Measurements from ENCODE around the gene CTDSPL2. TPM values are rescaled to one million over a fixed set of nuclear protein-coding genes. Genes with fewer than 3 reads are reported as not detected.

The CTDSPL2 gene
- total and polyA plus RNA-seq, 2 of the 8 experiments (the other 6 are each of a cell fraction or from before 2014, with no cell fraction given) = 25.2 to 64.7 TPM

GRCh38 chr15:44535092-44535491, 107.7 kb downstream of the CTDSPL2 start:
- POLR2A ChIA-PET (ENCODE audit: partially characterized antibody) = no interaction called here
- H3K4me2 ChIP-seq (ENCODE audit: insufficient read depth in 1 of 2, low read depth in 2 of 2, low read length in 2 of 2) = peak overlapping the region; percentile 71 to 97; a peak in 3 of 4 replicates
- H2BK5ac ChIP-seq (ENCODE audit: low read depth, low read length) = no peak overlapping the region
- H3K79me1 ChIP-seq (ENCODE audit: low read depth, low read length) = no peaks in the 10 kb centered on the region; the same call in none of the 2 replicates
- no peak overlapping the region for H3K23ac ChIP-seq (ENCODE audit: insufficient read length)
- H4K91ac ChIP-seq (replicated peaks; ENCODE audit: insufficient read length, low read length) = no peak overlapping the region
- no peak overlapping the region for H2AK5ac ChIP-seq (ENCODE audit: low read depth, low read length)
- TF ChIP-seq GABPA (IDR thresholded peaks at IDR 0.05; ENCODE audit: borderline replicate concordance, insufficient read depth, low read length) (no peak), YY1 (IDR thresholded peaks at IDR 0.05; ENCODE audit: low read depth, low read length) (no peak), GTF2F1 (IDR thresholded peaks at IDR 0.05; ENCODE audit: borderline replicate concordance, low read depth, low read length) (no peak), PHF8 (conservative IDR thresholded peaks at IDR 0.05; ENCODE audit: low read depth, low read length) (no peak), ASH2L (IDR thresholded peaks at IDR 0.05; ENCODE audit: low read length) (no peak), JUN (IDR thresholded peaks at IDR 0.05; ENCODE audit: low read depth, low read length) (no peak), CHD2 (IDR thresholded peaks at IDR 0.05; ENCODE audit: low read length) (no peak), SIN3A (conservative IDR thresholded peaks at IDR 0.05 in 1 of 2, IDR thresholded peaks at IDR 0.05 in 1 of 2; ENCODE audit: low read depth in 1 of 2, low read length in 2 of 2) (no peak), FOSL1 (IDR thresholded peaks at IDR 0.05; ENCODE audit: insufficient read depth, low read depth, low read length) (no peak), TCF12 (IDR thresholded peaks at IDR 0.05; ENCODE audit: low read depth, low read length) (no peak), EP300 (IDR thresholded peaks at IDR 0.05; ENCODE audit: borderline replicate concordance in 1 of 2, low read depth in 2 of 2, low read length in 2 of 2) (no peak), NRF1 (IDR thresholded peaks at IDR 0.05; ENCODE audit: low read depth, low read length) (no peak), TAF1 (IDR thresholded peaks at IDR 0.05; ENCODE audit: low read depth, low read length) (no peak), HDAC2 (IDR thresholded peaks at IDR 0.05; ENCODE audit: borderline replicate concordance in 1 of 2, low read depth in 2 of 2, low read length in 2 of 2) (no peak)
- no peaks in the 10 kb centered on the region for H3K27me3 ChIP-seq (replicated peaks in 1 of 4; ENCODE audit: control insufficient read depth in 3 of 4, extremely low read depth in 1 of 4, insufficient read depth in 3 of 4, low read length in 3 of 4)
- FAIRE-seq (no peak), DNase-seq (ENCODE audit: low read depth in 1 of 2, low spot score in 2 of 2) (peak in 1 of 2 experiments; percentile 28)
- no peak overlapping the region for H4K5ac ChIP-seq (ENCODE audit: insufficient read length, low read depth, low read length)
- peaks cover 0 to 5% (median 0%) of the 10 kb centered on the region in 4 experiments; a peak in 3 of 8 replicates for H3K36me3 ChIP-seq (ENCODE audit: control insufficient read depth in 2 of 4, insufficient read depth in 4 of 4, low read length in 3 of 4)
- peak overlapping the region in 1 of 4 experiments; percentile 78; a peak in 4 of 8 replicates for H3K4me3 ChIP-seq (ENCODE audit: extremely low read depth in 1 of 4, insufficient read depth in 2 of 4, low read depth in 3 of 4, low read length in 4 of 4)
- H4K8ac ChIP-seq (ENCODE audit: extremely low read depth, insufficient read depth, low read length) = no peak overlapping the region
- H3K14ac ChIP-seq (ENCODE audit: insufficient read length) = no peak overlapping the region
- H2BK12ac ChIP-seq (ENCODE audit: low read depth, low read length) = no peak overlapping the region
- no peak overlapping the region for H3K27ac ChIP-seq (ENCODE audit: low read depth, low read length)
- CTCF ChIA-PET (ENCODE audit: partially characterized antibody) = no interaction called here
- no peak overlapping the region for H3K9ac ChIP-seq (replicated peaks in 1 of 4; ENCODE audit: extremely low read depth in 1 of 4, low read depth in 3 of 4, low read length in 3 of 4)
- peaks cover 0 to 16% of the 10 kb centered on the region in 2 experiments; a peak in 2 of 4 replicates for H3K79me2 ChIP-seq (ENCODE audit: control insufficient read depth in 1 of 2, insufficient read depth in 2 of 2, low read length in 2 of 2)
- no peak overlapping the region for H2BK15ac ChIP-seq (ENCODE audit: low read length)
- no peak overlapping the region for H3K4ac ChIP-seq (replicated peaks; ENCODE audit: insufficient read length, low read depth, low read length)
- H3K18ac ChIP-seq (ENCODE audit: extremely low read depth, low read length) = no peak overlapping the region
- H4K20me1 ChIP-seq (replicated peaks in 1 of 2; ENCODE audit: control insufficient read depth in 1 of 2, insufficient read depth in 2 of 2, low read length in 2 of 2) = no peaks in the 10 kb centered on the region
- no peak overlapping the region for H3K56ac ChIP-seq (replicated peaks; ENCODE audit: insufficient read length, low read depth, low read length)
- no peak overlapping the region for H2BK120ac ChIP-seq (replicated peaks; ENCODE audit: low read depth, low read length)
- H3K4me1 ChIP-seq (replicated peaks in 1 of 4; ENCODE audit: control insufficient read depth in 3 of 4, insufficient read depth in 4 of 4, low read length in 3 of 4) = peaks cover 0 to 4% (median 2%) of the 10 kb centered on the region in 4 experiments; a peak in 4 of 7 replicates
- H2AFZ ChIP-seq (ENCODE audit: low read length) = no peak overlapping the region
- H2BK20ac ChIP-seq (ENCODE audit: low read length) = no peak overlapping the region
- no peaks in the 10 kb centered on the region for H3K9me3 ChIP-seq (ENCODE audit: insufficient read depth in 2 of 2, low read depth in 1 of 2, low read length in 1 of 2)
- WGBS, 2 experiments (ENCODE audit: extremely low coverage in 1 of 2, insufficient coverage in 1 of 2, insufficient read length in 1 of 2, insufficient replicate concordance in 2 of 2, low coverage in 1 of 2, low lambda C conversion rate in 2 of 2, missing lambda C conversion rate in 1 of 2) = 92% methylated on average over 8 of the region's 8 CpGs; no CpG with 5 or more reads in 1 of the 2 experiments
- peaks cover 6% of the 10 kb centered on the region; the same call in 1 of the 2 replicates for H3K23me2 ChIP-seq (ENCODE audit: low read depth, low read length)
